Epidermal melanocyte (primary cell): ENCODE results near the gene RNF31.

ENCODE experiments used
- DNase-seq: peaks from one replicate; pipeline ENCODE4 v3.0.0; 2011; ENCODE audit warnings: low spot score; ENCODE audit not compliant: insufficient read length

RNF31 gene

GRCh38 chr14:24137529-24138395 is 9.5 kb upstream of the RNF31 start:
- no peak for DNase-seq

GRCh38 chr14:24138396-24139271 is 8.7 kb upstream of the RNF31 start:
- no peak for DNase-seq

- no peak for DNase-seq
Observed at GRCh38 chr14:24139272-24139934, 7.9 kb upstream of the RNF31 start.

- DNase-seq = peak; percentile 99
Observed at GRCh38 chr14:24141097-24141880, 6.0 kb upstream of the RNF31 start, which contains the start of gene EMC9. Gene EMC9, minus strand, starts transcription at chr14:24141591. Its CDS starts 287 bp downstream, at chr14:24141304.

- DNase-seq = no peak
Observed at GRCh38 chr14:24143511-24143910, 3.8 kb upstream of the RNF31 start.

- no peak for DNase-seq
Observed at GRCh38 chr14:24144451-24144850, 2.8 kb upstream of the RNF31 start.

GRCh38 chr14:24145219-24145618 is 2.1 kb upstream of the RNF31 start:
- DNase-seq = no peak

- DNase-seq = no peak
Observed at GRCh38 chr14:24145690-24146452, 1.4 kb upstream of the RNF31 start.

- peak; percentile 85 for DNase-seq
Observed at GRCh38 chr14:24146453-24146977, 783 bp upstream of the RNF31 start, which contains the start of gene PSME2. Gene PSME2, minus strand, starts transcription at chr14:24146610. Its CDS starts 29 bp downstream, at chr14:24146581.

GRCh38 chr14:24147761-24148428 is 597 bp downstream of the RNF31 start:
- no peak for DNase-seq

GRCh38 chr14:24149302-24149969 is 2.1 kb downstream of the RNF31 start:
- no peak for DNase-seq

GRCh38 chr14:24150061-24150460 is 2.8 kb downstream of the RNF31 start:
- DNase-seq = no peak

- no peak for DNase-seq
Observed at GRCh38 chr14:24150567-24150966, 3.3 kb downstream of the RNF31 start.

- DNase-seq = no peak
Observed at GRCh38 chr14:24150993-24151392, 3.7 kb downstream of the RNF31 start.

- no peak for DNase-seq
Observed at GRCh38 chr14:24151404-24152080, 4.2 kb downstream of the RNF31 start.

- DNase-seq = no peak
Observed at GRCh38 chr14:24155100-24155499, 7.8 kb downstream of the RNF31 start.

GRCh38 chr14:24156840-24157239 is 9.5 kb downstream of the RNF31 start:
- no peak for DNase-seq

GRCh38 chr14:24157331-24157730 is 10.0 kb downstream of the RNF31 start:
- DNase-seq = no peak
